HG02763 (cell line): ENCODE measurements around the gene CCDC15.

Experiments used
- ATAC-seq: cut with Tn5 transposase; IDR thresholded peaks from one replicate; pipeline ENCODE4 v1.9.1; 2021; ENCODE audit warnings: mild to moderate bottlenecking, moderate library complexity; ENCODE audit not compliant: unreplicated experiment

Gene CCDC15

GRCh38 chr11:125064070-125064469, 110.1 kb downstream of the CCDC15 start:
- ATAC-seq, result no peak

- no peak for ATAC-seq
These were observed 114.4 kb downstream of the CCDC15 start for GRCh38 chr11:125068368-125068767.

- no peak for ATAC-seq
These were observed 115.0 kb downstream of the CCDC15 start for GRCh38 chr11:125069008-125069407.

GRCh38 chr11:125069796-125070195, 115.8 kb downstream of the CCDC15 start:
- ATAC-seq, result no peak

- peak; percentile 61 for ATAC-seq
These were observed 116.8 kb downstream of the CCDC15 start for GRCh38 chr11:125070699-125071254.

GRCh38 chr11:125071435-125071834, 117.4 kb downstream of the CCDC15 start:
- ATAC-seq, result no peak

GRCh38 chr11:125071846-125072217, 117.8 kb downstream of the CCDC15 start:
- no peak for ATAC-seq

GRCh38 chr11:125072218-125072960, 118.4 kb downstream of the CCDC15 start:
- ATAC-seq, result peak; percentile 77

GRCh38 chr11:125072961-125073590, 119.1 kb downstream of the CCDC15 start:
- no peak for ATAC-seq

- ATAC-seq, result no peak
These were observed 119.8 kb downstream of the CCDC15 start for GRCh38 chr11:125073616-125074483.

GRCh38 chr11:125074511-125075241, 120.7 kb downstream of the CCDC15 start:
- no peak for ATAC-seq

- ATAC-seq, result no peak
These were observed 121.2 kb downstream of the CCDC15 start for GRCh38 chr11:125075242-125075625.

GRCh38 chr11:125075900-125076317, 121.9 kb downstream of the CCDC15 start:
- no peak for ATAC-seq

- ATAC-seq, result no peak
These were observed 122.5 kb downstream of the CCDC15 start for GRCh38 chr11:125076378-125076945.

- ATAC-seq, result no peak
These were observed 124.0 kb downstream of the CCDC15 start for GRCh38 chr11:125078016-125078415.

GRCh38 chr11:125078516-125079140, 124.6 kb downstream of the CCDC15 start:
- no peak for ATAC-seq

GRCh38 chr11:125079151-125079877, 125.3 kb downstream of the CCDC15 start:
- no peak for ATAC-seq

- ATAC-seq, result no peak
These were observed 126.0 kb downstream of the CCDC15 start for GRCh38 chr11:125079878-125080530.

- ATAC-seq, result no peak
These were observed 126.5 kb downstream of the CCDC15 start for GRCh38 chr11:125080531-125080911.
